ENCODE results near the gene GUCY2D. TPM values are rescaled to one million over a fixed set of nuclear protein-coding genes. Genes with fewer than 3 reads are reported as not detected.
"Not testable (repeated sequence)": the region's sequence is repeated elsewhere in the genome, so short reads cannot be mapped to it uniquely, and the experiment has no call there.

GUCY2D gene
- polyA plus RNA-seq, 1 donor from 2014 or later: 0.18 TPM

DNA sequence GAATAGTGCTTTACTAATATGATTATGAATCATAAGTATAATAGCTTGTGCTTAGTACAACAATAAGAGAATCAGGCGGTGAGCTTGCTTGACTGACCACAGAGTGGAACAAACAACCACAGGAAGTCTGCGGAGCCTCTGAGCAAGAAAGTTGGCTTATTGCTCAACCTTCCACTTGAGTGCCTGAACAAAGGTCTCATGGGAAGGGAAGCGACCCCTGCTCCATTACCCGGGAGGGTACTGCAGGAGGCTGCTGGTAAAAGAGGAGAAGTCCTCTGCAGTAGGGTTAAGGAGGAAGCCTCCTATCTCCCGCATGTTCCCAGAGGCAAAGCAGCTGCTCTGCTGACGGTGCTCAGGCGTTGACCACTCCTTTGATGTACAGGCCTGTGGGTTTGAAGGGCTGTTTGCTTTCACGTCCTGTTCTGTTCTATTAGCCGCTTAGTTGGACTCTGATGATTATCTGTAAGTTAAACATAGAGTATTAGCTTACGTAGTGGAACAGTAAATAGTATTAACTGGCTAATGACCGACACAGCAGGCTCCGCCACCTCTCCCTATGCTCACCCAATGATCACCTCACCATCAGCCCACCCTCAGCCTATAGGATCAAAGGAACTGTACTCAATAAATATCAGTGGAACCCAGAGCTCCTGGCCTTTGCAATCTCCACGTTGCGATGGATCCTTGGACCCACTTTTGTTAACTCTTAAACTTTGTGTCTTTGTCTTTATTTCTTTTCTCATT lies 54.0 kb downstream of the GUCY2D start:
- Mint-ChIP-seq H3K27me3 (peaks cover 14% of the 10 kb centered on the region), H3K4me1 (peaks cover 13 to 29% (median 20%) of the 10 kb centered on the region in 3 donors), H3K9me3 (no peaks in the 10 kb centered on the region), H3K36me3 (no peaks in the 10 kb centered on the region), H3K27ac (peak overlapping the region in 2 of 3 donors; percentile 30 to 51), H3K4me3 (peak overlapping the region in 2 of 4 donors; percentile 33 to 41)

DNA sequence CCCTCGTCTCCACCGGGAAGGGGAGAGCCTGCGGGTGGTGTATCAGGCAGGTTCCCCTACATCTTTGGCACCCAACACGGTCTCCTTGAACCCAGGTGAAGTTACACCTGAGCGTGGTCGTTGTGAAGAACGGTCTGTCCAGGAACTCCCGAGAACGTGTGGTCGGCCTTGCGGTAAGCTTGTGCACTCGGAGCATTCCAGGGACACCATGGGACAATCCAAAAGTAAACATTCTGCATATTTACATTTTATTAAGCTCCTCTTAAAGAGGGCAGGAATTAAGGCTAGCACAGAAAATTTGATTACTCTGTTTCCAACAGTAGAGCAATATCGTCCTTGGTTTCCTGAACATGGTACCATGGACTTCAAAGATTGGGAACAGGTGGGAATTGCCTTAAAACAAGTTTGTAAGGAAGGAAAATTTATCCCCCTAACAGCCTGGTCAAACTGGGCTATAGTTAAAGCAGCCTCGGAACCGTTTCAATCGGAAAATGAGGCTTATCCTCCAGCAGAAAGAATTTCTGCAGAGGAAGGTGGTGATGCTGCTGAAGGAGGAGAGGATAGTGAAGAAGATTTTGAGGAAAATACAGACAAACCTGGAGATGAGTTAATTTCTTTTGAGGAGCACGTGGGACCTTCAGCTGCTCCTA lies 54.7 kb downstream of the GUCY2D start:
- Mint-ChIP-seq H3K4me1 (peaks cover 13 to 29% (median 20%) of the 10 kb centered on the region in 3 donors), H3K4me3 (peak overlapping the region in 1 of 4 donors; percentile 3), H3K36me3 (no peaks in the 10 kb centered on the region), H3K27ac (peak overlapping the region in 2 of 3 donors; percentile 28 to 49), H3K27me3 (peaks cover 19% of the 10 kb centered on the region), H3K9me3 (no peaks in the 10 kb centered on the region)

DNA sequence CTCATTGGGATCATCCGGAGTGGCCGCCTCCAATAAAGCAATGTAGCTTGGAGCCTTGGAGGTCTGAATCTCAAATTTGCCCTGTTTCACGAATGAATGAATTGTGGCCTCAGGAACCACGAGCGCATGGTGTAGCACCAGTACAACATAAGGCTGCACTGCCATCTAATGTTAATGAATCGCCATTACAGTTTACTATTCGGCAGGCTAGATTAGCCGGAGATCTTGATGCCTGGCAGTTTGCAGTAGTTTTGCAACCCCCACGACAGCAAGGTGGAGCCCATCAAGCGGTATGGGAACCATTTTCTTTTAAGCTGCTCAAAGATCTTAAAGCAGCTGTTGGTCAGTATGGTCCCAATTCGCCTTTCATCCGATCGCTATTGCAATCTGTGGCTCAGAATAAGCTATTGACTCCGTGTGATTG lies 55.3 kb downstream of the GUCY2D start:
- peaks cover 13 to 29% (median 20%) of the 10 kb centered on the region in 3 donors for H3K4me1 Mint-ChIP-seq
- no peaks in the 10 kb centered on the region for H3K9me3 Mint-ChIP-seq
- H3K36me3 Mint-ChIP-seq: no peaks in the 10 kb centered on the region
- peak overlapping the region in 2 of 3 donors; percentile 28 to 49 for H3K27ac Mint-ChIP-seq
- peak overlapping the region in 2 of 4 donors; percentile 3 to 24 for H3K4me3 Mint-ChIP-seq
- H3K27me3 Mint-ChIP-seq: peaks cover 22% of the 10 kb centered on the region

DNA sequence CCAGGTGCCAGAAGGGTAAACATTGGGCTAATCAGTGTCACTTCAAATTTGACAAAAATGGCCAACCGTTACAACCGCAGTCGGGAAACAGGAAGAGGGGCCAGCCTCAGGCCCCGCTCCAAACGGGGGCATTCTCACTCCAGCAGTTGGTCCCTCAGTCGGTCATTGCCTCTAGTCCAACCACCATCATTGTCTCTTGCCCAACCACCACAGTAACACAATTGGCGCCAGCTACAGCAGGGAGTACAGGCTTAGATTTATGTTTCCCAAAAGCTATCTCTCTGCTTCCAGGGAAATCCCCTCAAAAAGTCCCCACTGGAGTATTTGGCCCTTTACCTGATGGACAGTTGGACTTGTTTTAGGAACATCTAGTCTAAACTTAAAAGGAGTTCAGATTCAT lies 56.7 kb downstream of the GUCY2D start:
- H3K36me3 Mint-ChIP-seq: no peaks in the 10 kb centered on the region
- no peaks in the 10 kb centered on the region for H3K9me3 Mint-ChIP-seq
- no peak overlapping the region for H3K4me3 Mint-ChIP-seq
- H3K27ac Mint-ChIP-seq: peak overlapping the region in 1 of 3 donors; percentile 40
- peaks cover 13 to 29% (median 20%) of the 10 kb centered on the region in 3 donors for H3K4me1 Mint-ChIP-seq
- peaks cover 28% of the 10 kb centered on the region for H3K27me3 Mint-ChIP-seq

DNA sequence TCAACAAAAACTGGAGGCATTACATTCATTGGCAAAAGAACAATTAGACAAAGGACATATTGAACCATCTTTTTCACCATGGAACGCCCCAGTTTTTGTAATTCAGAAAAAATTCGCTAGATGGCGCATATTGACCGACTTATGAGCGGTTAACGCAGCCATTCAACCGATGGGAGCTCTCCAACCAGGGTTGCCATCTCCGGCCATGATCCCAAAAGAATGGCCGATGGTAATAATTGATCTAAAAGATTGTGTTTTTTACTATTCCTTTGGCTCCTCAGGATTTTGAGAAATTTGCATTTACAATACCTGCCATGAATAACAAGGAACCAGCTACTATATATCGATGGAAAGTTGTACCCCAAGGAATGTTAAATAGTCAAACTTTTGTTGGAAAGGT lies 57.9 kb downstream of the GUCY2D start:
- Mint-ChIP-seq H3K36me3 (no peaks in the 10 kb centered on the region), H3K27ac (peak overlapping the region; percentile 63 to 96 (median 84)), H3K9me3 (no peaks in the 10 kb centered on the region), H3K27me3 (peaks cover 28% of the 10 kb centered on the region), H3K4me3 (peak overlapping the region in 1 of 4 donors; percentile 83), H3K4me1 (peaks cover 13 to 29% (median 20%) of the 10 kb centered on the region in 3 donors)

DNA sequence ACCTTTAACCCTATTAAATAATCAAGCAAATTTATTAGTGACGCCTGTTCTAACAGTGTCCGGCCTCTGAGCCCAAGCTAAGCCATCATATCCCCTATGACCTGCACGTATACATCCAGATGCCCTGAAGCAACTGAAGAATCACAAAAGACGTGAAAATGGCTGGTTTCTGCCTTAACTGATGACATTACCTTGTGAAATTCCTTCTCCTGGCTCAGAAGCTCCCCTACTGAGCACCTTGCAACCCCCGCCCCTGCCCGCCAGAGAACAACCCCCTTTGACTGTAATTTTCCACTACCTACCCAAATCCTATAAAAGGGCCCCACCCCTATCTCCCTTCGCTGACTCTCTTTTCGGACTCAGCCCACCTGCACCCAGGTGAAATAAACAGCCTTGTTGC lies 59.4 kb downstream of the GUCY2D start:
- not testable (repeated sequence) for H3K36me3 Mint-ChIP-seq, H3K4me3 Mint-ChIP-seq, H3K9me3 Mint-ChIP-seq
- Mint-ChIP-seq H3K4me1 (peaks cover 4 to 13% (median 8%) of the 10 kb centered on the region in 3 donors), H3K27ac (peak overlapping the region in 1 of 3 donors; percentile 23), H3K27me3 (peaks cover 30% of the 10 kb centered on the region)

DNA sequence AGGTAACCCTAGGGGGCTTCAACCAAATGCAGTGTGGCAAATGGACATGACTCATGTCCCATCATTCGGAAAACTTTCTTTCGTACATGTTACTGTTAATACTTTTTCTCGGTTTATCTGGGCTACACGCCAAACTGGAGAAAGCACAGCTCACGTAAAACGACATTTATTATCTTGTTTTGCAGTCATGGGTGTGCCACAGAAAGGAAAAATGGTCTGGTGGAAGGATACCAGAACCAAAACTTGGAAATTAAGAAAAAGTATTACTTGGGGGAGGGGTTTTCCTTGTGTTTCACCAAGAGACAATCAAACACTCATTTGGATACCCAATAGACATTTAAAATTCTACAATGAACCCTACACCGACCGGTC lies 60.0 kb downstream of the GUCY2D start:
- no peaks in the 10 kb centered on the region for H3K9me3 Mint-ChIP-seq
- peaks cover 27% of the 10 kb centered on the region for H3K27me3 Mint-ChIP-seq
- H3K27ac Mint-ChIP-seq: peak overlapping the region in 2 of 3 donors; percentile 6 to 10

DNA sequence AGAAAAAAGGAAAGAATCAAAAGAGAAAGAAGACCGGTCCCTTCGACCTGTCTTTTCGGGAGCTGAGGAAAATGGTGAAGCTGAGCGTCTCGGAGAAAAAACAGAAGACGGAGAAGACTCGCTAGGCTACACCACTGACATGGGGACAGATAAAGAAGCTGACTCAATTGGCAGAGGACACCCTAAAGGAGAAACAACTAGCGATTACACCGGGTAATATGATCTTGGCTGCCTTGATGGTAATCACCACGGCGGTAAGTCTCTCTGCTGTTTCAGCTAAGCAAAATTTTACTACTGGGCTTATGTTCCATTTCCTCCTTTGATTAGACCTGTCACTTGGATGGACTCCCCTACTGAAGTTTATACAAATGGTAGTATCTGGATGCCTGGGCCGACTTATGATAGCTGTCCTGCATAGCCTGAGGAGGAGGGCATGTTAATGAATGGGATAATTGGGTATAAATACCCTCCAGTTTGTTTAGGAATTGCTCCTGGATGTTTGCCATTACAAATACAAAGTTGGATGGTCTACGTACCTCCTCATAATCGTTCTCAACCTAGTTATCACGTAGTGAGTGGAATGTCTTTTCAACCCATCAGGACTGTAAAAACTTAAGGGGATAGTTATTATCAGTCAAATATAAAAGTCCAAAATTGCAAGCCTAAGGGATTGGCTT lies 60.5 kb downstream of the GUCY2D start:
- Mint-ChIP-seq H3K27ac (peak overlapping the region in 2 of 3 donors; percentile 6 to 10), H3K4me3 (no peak overlapping the region), H3K4me1 (peaks cover 0 to 5% (median 0%) of the 10 kb centered on the region in 3 donors), H3K36me3 (no peaks in the 10 kb centered on the region), H3K27me3 (peaks cover 27% of the 10 kb centered on the region), H3K9me3 (no peaks in the 10 kb centered on the region)

More for the DNA sequence above, 60.0 kb downstream of the GUCY2D start:
- Mint-ChIP-seq H3K4me1 (peaks cover 2 to 10% (median 3%) of the 10 kb centered on the region in 3 donors), H3K4me3 (no peak overlapping the region), H3K36me3 (no peaks in the 10 kb centered on the region)

DNA sequence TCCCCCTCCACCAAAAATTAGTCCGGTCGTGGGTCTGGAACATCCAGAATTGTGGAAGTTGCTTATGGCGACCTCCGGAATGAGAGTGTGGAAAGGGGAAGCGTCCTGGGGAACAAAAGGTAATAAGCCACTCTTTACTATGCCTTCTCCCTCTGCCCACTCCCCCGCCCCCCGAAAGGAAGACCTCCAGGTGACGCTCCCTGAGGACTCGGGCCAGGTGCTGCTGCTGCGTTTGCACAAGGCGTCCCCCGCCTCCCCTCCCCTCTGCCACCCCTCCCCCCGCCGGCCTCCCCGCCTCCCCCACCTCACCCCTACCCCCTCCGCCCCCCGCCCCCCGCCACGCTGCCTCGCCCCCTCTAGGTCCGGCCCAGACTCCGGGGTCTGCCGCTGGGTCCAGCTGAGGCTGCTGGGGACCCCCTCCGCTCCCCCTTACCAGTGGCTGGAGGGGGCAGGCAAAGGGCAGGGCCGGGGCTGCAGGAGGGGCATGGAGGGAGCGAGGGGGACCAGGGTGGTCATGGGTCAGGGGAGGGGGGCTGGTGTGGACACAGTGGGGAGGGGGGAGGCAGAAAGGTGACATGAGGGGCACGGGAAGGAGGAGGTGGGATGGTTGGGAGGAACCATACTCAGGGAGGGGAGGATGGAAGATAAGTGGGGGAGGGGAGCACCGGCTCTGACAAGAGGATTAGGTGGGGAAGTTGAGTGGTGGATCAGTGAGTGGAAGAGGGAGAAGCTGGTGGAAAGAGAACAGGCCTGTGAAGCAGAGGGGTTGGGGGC lies 61.5 kb downstream of the GUCY2D start:
- peak overlapping the region in 1 of 3 donors; percentile 57 for H3K27ac Mint-ChIP-seq
- no peaks in the 10 kb centered on the region for H3K36me3 Mint-ChIP-seq
- peaks cover 2 to 5% (median 3%) of the 10 kb centered on the region in 3 donors for H3K4me1 Mint-ChIP-seq
- no peak overlapping the region for H3K4me3 Mint-ChIP-seq
- H3K9me3 Mint-ChIP-seq: no peaks in the 10 kb centered on the region
- H3K27me3 Mint-ChIP-seq: peaks cover 24% of the 10 kb centered on the region

DNA sequence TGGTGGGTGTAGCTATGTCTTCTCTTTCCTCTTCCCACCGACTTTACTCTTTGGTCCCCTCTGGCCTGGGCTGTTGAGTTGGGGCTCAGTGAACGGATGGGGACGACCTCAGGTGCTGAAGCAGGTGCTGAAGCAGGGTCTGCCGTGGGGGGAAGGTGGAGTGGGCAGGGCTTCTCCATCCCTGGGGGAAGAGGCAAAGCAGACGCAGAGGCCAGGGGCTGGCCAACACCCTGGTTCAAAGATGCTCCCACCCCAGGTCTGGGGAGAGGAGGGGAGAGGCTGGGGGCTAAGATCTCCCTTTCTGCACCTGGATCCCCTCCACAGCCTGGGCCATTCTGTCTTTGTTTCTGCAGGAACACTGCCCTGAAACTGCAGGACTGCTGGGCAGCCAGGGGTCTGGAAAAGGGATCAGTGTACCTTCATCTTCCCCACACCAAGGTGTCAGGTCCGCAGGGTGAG lies 62.2 kb downstream of the GUCY2D start:
- Mint-ChIP-seq H3K27ac (peak overlapping the region in 1 of 3 donors; percentile 57), H3K4me1 (peaks cover 2 to 5% (median 5%) of the 10 kb centered on the region in 3 donors), H3K4me3 (no peak overlapping the region), H3K36me3 (no peaks in the 10 kb centered on the region), H3K9me3 (no peaks in the 10 kb centered on the region), H3K27me3 (peaks cover 23% of the 10 kb centered on the region)

DNA sequence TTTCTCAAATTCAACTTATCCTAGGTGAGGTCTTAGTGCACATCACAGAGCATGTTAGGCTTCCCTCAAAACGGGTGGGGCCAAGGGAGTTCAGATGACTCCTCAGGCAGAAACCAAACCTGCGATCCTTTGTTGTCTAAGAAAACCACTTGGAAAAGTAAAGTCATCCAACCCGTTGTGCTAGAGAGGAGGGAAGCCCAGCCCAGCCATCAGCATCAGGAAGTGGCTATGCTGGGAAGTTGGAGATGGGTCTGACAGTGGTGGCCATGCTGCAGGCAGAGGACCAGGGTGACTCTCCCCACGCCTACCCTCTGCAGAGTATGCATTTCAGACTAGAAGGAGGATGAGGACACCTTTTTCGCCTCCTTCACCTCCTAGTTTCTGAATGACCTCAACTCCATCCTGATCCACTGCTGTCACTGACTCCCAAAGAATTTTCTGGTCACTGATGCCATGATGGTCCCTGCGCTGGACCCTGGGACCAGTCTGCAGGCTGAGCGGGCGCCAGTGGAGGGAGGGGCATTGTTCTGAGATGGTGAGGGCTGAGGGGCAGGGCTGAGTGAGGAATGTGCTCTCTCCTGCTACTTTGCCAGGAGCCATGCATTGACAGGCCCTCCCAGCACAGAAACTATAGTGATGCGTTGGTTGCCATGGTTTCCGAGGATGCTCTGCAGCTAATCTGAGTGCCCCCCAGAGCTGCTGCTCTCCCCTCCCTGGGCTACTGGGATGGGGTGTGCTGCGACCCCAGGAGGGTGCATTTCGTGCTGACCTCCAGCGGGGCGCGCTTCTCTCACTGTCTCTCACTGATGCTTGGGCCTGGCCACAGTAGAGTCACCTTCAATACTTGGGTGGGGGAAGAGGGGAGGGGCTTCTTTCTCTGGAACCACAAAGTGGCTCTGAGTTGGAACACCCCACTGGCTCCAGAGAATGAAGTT lies 64.7 kb downstream of the GUCY2D start:
- H3K36me3 Mint-ChIP-seq: no peaks in the 10 kb centered on the region
- peaks cover 24% of the 10 kb centered on the region for H3K27me3 Mint-ChIP-seq
- no peak overlapping the region for H3K4me3 Mint-ChIP-seq
- H3K27ac Mint-ChIP-seq: no peak overlapping the region
- H3K9me3 Mint-ChIP-seq: no peaks in the 10 kb centered on the region
- H3K4me1 Mint-ChIP-seq: peaks cover 0 to 5% (median 2%) of the 10 kb centered on the region in 3 donors

DNA sequence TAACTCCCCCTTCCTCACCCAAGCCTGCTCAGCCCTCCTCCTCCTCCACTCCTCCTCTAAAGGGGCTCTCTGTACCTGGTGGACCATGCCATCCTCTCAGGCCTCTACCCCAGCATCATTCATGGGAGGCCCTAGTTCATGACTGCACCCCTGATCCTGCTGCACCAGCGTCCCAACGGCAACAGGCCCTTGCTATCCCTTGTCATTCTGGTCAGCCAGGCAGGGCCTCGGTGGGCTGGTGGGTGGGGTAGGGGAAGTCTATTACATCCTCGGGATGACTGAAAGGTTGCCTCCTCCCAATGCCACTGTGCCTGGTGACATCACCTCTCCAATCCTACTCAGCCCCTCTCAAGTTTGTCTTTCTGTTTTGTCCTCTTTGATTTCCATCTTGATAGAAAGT lies 65.4 kb downstream of the GUCY2D start:
- Mint-ChIP-seq H3K27ac (no peak overlapping the region), H3K4me1 (peaks cover 5 to 8% (median 5%) of the 10 kb centered on the region in 3 donors), H3K4me3 (no peak overlapping the region), H3K36me3 (peaks cover 2% of the 10 kb centered on the region), H3K9me3 (no peaks in the 10 kb centered on the region), H3K27me3 (peaks cover 27% of the 10 kb centered on the region)

DNA sequence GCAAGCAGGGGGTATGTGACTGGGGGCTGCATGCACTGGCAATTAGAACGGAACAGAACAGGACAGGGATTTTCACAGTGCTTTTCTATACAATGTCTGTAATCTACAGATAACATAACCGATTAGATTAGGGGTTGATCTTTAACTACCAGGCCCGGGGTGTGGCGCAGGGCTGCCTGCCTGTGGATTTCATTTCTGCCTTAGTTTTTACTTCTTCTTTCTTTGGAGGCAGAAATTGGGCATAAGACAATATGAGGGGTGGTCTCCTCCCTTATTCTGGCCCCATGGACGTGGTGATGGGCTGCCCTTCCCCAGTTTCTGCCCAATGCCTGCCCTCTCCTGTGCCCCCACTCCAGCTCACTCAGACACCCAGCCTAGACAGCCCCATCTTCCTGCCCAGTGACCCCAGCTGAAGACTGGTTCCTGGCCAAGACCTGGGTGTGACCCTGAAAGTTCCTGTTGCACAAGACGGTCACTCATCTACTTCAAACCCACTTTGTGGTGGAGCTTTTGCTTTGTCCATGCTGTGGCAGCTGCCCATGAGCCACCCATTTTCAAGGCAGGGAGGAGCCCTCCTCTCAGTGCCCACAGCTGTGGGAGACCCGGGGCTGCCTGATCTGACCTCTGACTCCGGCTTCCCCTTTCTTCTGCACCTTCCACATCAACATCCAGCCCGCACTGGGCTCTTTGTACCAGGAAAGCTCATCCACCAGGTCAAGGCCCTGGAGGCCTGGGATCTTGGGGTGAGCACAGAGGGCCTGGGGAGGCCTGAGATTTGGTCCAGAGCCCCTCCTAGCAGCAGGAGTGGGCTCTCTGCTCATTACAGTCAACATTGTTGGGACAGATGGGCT lies 66.5 kb downstream of the GUCY2D start:
- Mint-ChIP-seq H3K27ac (peak overlapping the region in 1 of 3 donors; percentile 19), H3K27me3 (peaks cover 31% of the 10 kb centered on the region)

More for the DNA sequence above, 66.5 kb downstream of the GUCY2D start:
- peaks cover 2% of the 10 kb centered on the region for H3K36me3 Mint-ChIP-seq
- H3K4me1 Mint-ChIP-seq: peaks cover 9 to 15% (median 10%) of the 10 kb centered on the region in 3 donors
- H3K9me3 Mint-ChIP-seq: no peaks in the 10 kb centered on the region
- no peak overlapping the region for H3K4me3 Mint-ChIP-seq

Measured in IgD-negative memory B cell (primary cell).